ENCODE results near the gene LRRN4. TPM values are rescaled to one million over a fixed set of nuclear protein-coding genes. Genes with fewer than 3 reads are reported as not detected.
"Not testable (repeated sequence)": the region's sequence is repeated elsewhere in the genome, so short reads cannot be mapped to it uniquely, and the experiment has no call there.

The LRRN4 gene
- polyA plus RNA-seq, 4 donors = 9.6 to 15.5 (median 11.6) TPM

GRCh38 chr20:6034134-6034969 is 19.5 kb downstream of the LRRN4 start:
- no peak for DNase-seq (ENCODE audit: low read depth in 4 of 4, low spot score in 3 of 4)

DNA sequence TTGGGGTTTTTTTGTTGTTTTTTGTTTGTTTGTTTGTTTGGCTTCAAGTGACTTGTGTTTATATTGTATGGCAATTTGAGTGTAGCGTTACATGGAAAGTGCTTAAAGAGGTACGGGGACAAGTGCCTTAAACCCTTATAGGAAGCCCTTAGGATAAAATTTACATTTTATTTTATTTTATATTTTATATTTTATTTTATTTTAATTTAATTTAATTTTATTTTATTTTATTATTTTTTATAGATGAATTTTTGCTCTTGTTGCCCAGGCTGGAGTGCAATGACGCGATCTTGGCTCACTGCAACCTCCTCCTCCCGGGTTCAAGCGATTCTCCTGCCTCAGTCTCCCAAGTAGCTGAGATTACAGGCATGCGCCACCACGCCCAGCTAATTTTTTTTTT is 21.0 kb downstream of the LRRN4 start:
- not testable (repeated sequence) for DNase-seq (ENCODE audit: low read depth in 4 of 4, low spot score in 3 of 4)

DNA sequence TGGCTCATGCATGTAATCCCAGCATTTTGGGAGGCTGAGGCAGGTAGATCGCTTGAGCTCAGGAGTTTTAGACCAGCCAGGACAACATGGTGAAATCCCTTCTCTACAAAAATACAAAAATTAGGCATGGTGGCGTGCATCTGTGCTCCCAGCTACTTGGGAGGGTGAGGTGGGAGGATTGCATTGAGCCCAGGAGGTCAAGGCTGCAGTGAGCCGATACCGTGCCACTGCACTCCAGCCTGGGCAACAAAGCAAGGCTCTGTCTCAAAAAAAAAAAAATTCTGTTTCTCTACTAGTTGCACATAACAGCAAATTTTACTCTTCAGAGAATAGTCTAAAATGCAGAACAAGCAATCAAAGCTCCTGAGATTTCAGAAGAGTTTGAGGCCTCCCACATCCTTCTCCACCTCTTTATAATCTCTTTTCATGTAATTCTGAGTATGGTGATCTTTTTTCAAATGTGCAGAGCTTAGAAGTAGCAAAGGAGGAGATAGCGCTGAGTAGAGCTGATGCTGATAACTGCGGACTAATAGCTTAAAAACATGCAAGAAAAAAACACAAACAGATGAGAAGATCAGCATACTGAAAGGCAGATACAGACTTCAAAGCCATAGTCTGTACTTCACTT is 23.3 kb downstream of the LRRN4 start:
- DNase-seq (ENCODE audit: low read depth in 4 of 4, low spot score in 3 of 4) = no peak

DNA sequence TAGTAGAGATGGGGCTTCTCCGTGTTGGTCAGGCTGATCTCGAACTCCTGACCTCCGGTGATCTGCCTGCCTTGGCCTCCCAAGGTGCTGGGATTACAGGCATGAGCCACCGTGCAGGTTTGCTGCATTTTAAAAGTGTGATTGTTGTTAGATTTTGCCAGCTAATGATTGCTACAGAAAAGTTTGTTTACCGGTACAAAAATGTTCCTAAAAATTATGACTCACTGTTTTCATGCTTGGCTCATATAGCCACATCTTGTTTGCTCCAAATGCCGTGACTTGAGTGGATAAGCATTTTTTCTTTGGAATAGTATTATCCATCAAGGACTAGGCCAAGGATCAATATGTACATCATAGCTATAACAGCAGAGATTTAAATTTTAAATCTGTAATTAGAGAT is 24.3 kb downstream of the LRRN4 start:
- DNase-seq (ENCODE audit: low read depth in 4 of 4, low spot score in 3 of 4) = no peak

- DNase-seq (ENCODE audit: low read depth in 4 of 4, low spot score in 3 of 4) = no peak
Observed at GRCh38 chr20:6028818-6029217, 25.0 kb downstream of the LRRN4 start.

GRCh38 chr20:6026051-6026450 is 27.8 kb downstream of the LRRN4 start:
- DNase-seq (ENCODE audit: low read depth in 4 of 4, low spot score in 3 of 4) = no peak

DNA sequence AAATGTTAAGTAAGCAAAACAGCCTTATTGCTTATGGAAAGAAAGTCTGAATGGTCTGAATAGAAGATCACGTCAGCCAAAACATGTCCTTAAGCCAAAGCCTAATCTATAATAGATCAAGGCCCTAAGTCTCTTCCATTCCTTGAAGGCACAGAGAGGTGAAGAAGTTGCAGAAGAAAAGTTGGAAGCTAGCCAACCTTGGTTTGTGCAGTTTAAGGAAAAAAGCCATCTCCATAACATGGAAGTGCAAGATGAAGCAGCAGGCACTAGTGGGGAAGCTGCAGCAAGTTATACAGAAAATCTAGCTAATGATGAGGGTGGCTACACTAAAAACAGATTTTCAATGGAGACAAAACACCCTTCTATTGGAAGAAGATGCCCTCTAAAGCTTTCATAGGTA is 29.1 kb downstream of the LRRN4 start:
- no peak for DNase-seq (ENCODE audit: low read depth in 4 of 4, low spot score in 3 of 4)

GRCh38 chr20:6017880-6018279 is 36.0 kb downstream of the LRRN4 start:
- DNase-seq (ENCODE audit: low read depth in 4 of 4, low spot score in 3 of 4) = no peak

- no peak for DNase-seq (ENCODE audit: low read depth in 4 of 4, low spot score in 3 of 4)
Observed at GRCh38 chr20:6017467-6017866, 36.4 kb downstream of the LRRN4 start.

DNA sequence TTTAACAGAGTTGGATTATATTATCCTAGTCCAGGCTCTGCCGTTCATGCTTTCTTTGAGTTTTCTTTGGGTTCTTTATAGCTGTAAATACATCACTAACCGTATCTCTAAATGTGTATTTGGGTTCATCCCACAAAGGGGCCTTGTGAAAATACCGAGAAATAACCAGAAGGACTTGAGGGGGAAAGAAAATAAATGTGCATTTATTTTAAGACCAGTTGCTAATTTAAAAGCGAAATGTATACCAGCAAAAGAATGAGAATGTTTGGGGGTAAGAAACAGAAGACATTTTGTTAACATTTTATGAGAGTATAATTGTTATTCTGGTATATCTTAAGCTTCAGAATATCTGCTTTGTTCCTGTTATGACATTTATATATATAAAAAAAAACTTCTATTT is 38.9 kb downstream of the LRRN4 start:
- DNase-seq (ENCODE audit: low read depth in 4 of 4, low spot score in 3 of 4) = no peak

- DNase-seq (ENCODE audit: low read depth in 4 of 4, low spot score in 3 of 4) = no peak
Observed at GRCh38 chr20:6014017-6014416, 39.8 kb downstream of the LRRN4 start.

- no peak for DNase-seq (ENCODE audit: low read depth in 4 of 4, low spot score in 3 of 4)
Observed at GRCh38 chr20:6012179-6012578, 41.7 kb downstream of the LRRN4 start.

GRCh38 chr20:6008254-6008653 is 45.6 kb downstream of the LRRN4 start:
- DNase-seq (ENCODE audit: low read depth in 4 of 4, low spot score in 3 of 4) = no peak

GRCh38 chr20:6007529-6008103 is 46.2 kb downstream of the LRRN4 start:
- no peak for DNase-seq (ENCODE audit: low read depth in 4 of 4, low spot score in 3 of 4)

DNA sequence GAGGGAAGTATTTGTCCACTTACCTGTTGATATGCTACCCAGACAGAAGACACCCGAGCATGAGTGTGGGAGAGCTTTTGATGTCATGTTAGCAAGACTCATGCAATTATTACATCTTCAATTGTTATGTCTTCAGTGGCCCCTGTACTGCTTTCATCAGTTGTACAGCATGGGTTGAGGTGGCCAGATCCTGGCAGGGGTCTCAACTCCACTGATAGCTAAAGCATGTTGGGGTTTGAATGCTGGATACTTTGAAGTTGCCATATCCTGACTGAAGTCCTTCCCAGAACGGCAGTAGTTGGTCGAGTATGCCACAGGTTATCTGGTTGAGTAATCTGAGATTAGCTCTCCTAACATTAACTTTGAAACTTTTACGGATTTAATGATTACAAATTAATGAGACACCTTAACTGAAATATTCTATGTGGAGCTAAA is 46.7 kb downstream of the LRRN4 start:
- no peak for DNase-seq (ENCODE audit: low read depth in 4 of 4, low spot score in 3 of 4)

GRCh38 chr20:6006603-6006949 is 47.3 kb downstream of the LRRN4 start:
- no peak for DNase-seq (ENCODE audit: low read depth in 4 of 4, low spot score in 3 of 4)

- no peak for DNase-seq (ENCODE audit: low read depth in 4 of 4, low spot score in 3 of 4)
Observed at GRCh38 chr20:6000871-6001270, 53.0 kb downstream of the LRRN4 start.

DNA sequence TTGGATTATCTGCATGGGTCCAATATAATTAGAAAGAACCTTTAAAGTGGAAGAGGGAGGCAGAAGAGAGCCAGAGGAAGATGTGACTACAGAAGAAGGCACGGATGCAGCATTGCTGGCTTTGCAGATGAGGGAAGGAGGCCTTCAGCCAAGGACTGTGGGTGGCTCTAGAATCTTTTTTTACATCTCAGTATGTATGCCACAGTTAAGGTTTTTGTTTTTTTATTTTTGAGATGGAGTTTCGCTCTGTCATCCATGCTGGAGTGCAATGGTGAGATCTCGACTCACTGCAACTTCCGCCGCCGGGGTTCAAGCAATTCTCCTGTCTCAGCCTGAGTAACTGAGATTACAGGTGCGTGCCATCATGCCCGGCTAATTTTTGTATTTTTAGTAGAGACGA is 54.1 kb downstream of the LRRN4 start:
- no peak for DNase-seq (ENCODE audit: low read depth in 4 of 4, low spot score in 3 of 4)

- DNase-seq (ENCODE audit: low read depth in 4 of 4, low spot score in 3 of 4) = no peak
Observed at GRCh38 chr20:5996765-5997164, 57.1 kb downstream of the LRRN4 start.

GRCh38 chr20:5991623-5992441 is 62.0 kb downstream of the LRRN4 start:
- no peak for DNase-seq (ENCODE audit: low read depth in 4 of 4, low spot score in 3 of 4)

GRCh38 chr20:5990946-5991345 is 62.9 kb downstream of the LRRN4 start:
- no peak for DNase-seq (ENCODE audit: low read depth in 4 of 4, low spot score in 3 of 4)
